OCI-LY7 (cell line): ENCODE measurements around the gene TBC1D10A.

Experiments used
- EZH2phosphoT487 ChIP-seq: fragments of 200-600 bp; sonication (generic); IDR thresholded peaks from 2 replicates; pipeline ENCODE4 v1.6.1; 2018; ENCODE audit warnings: low read depth, borderline replicate concordance, mild to moderate bottlenecking, mixed run types, antibody characterized with exemption, low read length, moderate library complexity, mixed read lengths
- TF ChIP-seq, protein P1 (sequence below): fragments of 200-600 bp; sonication (generic); conservative IDR thresholded peaks from 2 replicates; pipeline ENCODE4 v1.5.1; 2014; ENCODE audit warnings: mild to moderate bottlenecking, antibody characterized with exemption, low read length, moderate library complexity, mixed read lengths

DNA sequence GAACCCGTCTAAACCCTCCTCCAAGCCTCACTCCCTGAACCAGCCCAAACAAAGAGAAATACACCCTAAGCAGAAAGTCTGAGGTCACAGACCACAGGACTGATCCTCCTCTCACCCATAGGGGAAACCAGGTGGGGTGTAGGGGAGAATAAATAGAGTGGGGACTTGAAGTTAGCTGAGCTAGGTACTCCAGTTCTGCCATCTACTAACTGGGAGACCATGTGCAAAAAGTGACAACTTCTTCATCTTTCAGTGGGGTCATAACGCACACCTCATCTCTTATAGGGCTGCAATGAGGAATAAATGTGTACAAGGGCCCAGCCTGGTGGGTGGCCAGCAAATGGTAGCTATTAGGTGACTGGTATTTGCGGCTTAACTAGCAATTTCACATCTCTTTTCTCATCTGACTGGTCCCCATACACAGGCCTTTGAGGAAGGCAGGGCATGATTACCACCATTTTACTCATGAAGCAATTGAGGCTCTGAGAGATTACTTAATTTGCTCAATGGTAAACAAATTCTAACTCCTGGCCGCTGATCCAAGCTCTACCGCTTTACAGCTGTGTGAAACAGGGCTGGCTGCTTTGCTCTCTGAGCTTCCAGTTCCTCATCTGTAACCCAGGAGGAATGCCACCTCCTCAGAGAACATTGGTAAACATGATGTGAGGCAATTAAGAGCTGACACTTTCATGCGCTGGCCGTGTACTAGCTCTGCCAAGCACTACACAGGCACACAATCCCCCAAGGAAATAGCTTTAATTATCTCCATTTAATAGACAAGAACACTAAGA lies 16.6 kb downstream of the TBC1D10A start:
- TF ChIP-seq, protein P1, sequence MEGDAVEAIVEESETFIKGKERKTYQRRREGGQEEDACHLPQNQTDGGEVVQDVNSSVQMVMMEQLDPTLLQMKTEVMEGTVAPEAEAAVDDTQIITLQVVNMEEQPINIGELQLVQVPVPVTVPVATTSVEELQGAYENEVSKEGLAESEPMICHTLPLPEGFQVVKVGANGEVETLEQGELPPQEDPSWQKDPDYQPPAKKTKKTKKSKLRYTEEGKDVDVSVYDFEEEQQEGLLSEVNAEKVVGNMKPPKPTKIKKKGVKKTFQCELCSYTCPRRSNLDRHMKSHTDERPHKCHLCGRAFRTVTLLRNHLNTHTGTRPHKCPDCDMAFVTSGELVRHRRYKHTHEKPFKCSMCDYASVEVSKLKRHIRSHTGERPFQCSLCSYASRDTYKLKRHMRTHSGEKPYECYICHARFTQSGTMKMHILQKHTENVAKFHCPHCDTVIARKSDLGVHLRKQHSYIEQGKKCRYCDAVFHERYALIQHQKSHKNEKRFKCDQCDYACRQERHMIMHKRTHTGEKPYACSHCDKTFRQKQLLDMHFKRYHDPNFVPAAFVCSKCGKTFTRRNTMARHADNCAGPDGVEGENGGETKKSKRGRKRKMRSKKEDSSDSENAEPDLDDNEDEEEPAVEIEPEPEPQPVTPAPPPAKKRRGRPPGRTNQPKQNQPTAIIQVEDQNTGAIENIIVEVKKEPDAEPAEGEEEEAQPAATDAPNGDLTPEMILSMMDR: no peak
- TF ChIP-seq EZH2phosphoT487: no peak
